ENCODE measurements around the gene CCK. TPM values are rescaled to one million over a fixed set of nuclear protein-coding genes. Genes with fewer than 3 reads are reported as not detected.
A peak's percentile ranks its signal among the peaks of the same experiment; 100 is the strongest.

CCK gene
- polyA plus RNA-seq, 3 donors = not detected

DNA sequence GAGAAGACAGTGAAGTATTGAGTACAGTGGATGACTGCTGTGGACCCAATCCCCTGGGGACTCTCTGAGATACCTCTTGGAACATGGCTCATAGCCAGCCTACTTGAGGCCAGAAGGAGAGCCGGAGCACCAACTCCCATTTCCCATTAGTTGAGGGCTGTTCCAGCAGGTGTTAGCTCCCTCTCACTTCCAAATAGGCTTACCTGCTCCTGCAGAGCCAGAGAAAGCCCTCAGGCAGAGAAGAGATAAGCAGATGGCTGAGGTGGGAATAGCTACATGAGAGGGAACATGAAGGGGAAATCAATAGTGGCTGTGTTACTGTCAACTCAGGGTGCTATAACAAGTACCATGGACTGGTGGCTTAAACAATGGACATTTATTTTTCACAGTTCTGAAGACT is 4.6 kb upstream of the CCK start:
- Mint-ChIP-seq H3K27ac (no peak overlapping the region), H3K9me3 (peaks cover 5 to 13% (median 10%) of the 10 kb centered on the region in 7 donors), H3K4me3 (peak overlapping the region in 1 of 2 donors; percentile 10), H3K4me1 (no peaks in the 10 kb centered on the region), H3K36me3 (no peaks in the 10 kb centered on the region), H3K27me3 (ENCODE audit: low read depth in 3 of 3) (peaks cover 26 to 37% (median 33%) of the 10 kb centered on the region in 3 donors)
- no peaks in the 10 kb centered on the region for H4K20me1 ChIP-seq (ENCODE audit: insufficient read depth, low read length)
- peaks cover 4 to 7% of the 10 kb centered on the region in 2 donors for H3K9me3 ChIP-seq (replicated peaks in 1 of 2; ENCODE audit: control insufficient read depth in 1 of 2, insufficient read depth in 1 of 2, low read length in 2 of 2)
- peaks cover 10 to 32% of the 10 kb centered on the region in 2 donors for H3K27me3 ChIP-seq (ENCODE audit: control insufficient read depth in 2 of 2, insufficient read depth in 2 of 2, low read length in 2 of 2)
- H3K79me2 ChIP-seq (ENCODE audit: insufficient read depth, low read length) = no peaks in the 10 kb centered on the region
- no peak overlapping the region for H3K4me3 ChIP-seq (replicated peaks in 1 of 3; ENCODE audit: low read depth in 2 of 3, low read length in 3 of 3)
- H3K9ac ChIP-seq (ENCODE audit: insufficient read depth, low read length, poor library complexity, severe bottlenecking) = no peak overlapping the region
- no peaks in the 10 kb centered on the region for H3K4me1 ChIP-seq (ENCODE audit: control insufficient read depth in 1 of 2, insufficient read depth in 2 of 2, low read length in 2 of 2)
- DNase-seq = no peak
- intact Hi-C loops (cut with micrococcal nuclease) = no loop called here
- TF ChIP-seq, protein P1, sequence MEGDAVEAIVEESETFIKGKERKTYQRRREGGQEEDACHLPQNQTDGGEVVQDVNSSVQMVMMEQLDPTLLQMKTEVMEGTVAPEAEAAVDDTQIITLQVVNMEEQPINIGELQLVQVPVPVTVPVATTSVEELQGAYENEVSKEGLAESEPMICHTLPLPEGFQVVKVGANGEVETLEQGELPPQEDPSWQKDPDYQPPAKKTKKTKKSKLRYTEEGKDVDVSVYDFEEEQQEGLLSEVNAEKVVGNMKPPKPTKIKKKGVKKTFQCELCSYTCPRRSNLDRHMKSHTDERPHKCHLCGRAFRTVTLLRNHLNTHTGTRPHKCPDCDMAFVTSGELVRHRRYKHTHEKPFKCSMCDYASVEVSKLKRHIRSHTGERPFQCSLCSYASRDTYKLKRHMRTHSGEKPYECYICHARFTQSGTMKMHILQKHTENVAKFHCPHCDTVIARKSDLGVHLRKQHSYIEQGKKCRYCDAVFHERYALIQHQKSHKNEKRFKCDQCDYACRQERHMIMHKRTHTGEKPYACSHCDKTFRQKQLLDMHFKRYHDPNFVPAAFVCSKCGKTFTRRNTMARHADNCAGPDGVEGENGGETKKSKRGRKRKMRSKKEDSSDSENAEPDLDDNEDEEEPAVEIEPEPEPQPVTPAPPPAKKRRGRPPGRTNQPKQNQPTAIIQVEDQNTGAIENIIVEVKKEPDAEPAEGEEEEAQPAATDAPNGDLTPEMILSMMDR (IDR thresholded peaks at IDR 0.05) = no peak
- no peak overlapping the region for H3K27ac ChIP-seq (ENCODE audit: low read depth in 1 of 2, low read length in 2 of 2)
- H3K4me2 ChIP-seq (replicated peaks; ENCODE audit: extremely low read depth, low read length, poor library complexity, severe bottlenecking) = no peak overlapping the region
- no peak overlapping the region for H2AFZ ChIP-seq (ENCODE audit: insufficient read depth, low read depth, low read length, poor library complexity, severe bottlenecking)
- no peaks in the 10 kb centered on the region for H3K36me3 ChIP-seq (replicated peaks in 1 of 2; ENCODE audit: control insufficient read depth in 1 of 2, insufficient read depth in 2 of 2, low read length in 2 of 2)
- WGBS (ENCODE audit: insufficient coverage) = no CpG with 5 or more reads among the region's 1 CpG

DNA sequence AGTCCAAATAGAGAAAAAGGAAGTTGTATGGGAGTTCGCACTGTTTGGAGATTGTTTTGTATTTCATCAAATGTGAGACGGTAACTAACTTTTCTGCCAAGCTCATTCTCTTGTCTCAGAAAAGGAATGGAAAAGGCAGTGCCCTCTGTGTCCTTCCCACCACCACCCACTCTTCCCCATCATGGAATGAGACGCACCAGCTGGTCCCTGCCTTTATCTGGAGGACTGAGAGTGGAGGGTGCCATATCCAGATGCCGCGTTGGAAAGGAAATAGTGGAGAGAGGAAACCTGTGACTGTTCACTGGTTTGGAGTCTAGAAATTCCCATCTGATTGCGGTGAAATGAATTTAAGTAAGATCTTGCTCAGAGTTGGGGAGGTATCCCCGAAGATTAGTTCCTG is 3.7 kb upstream of the CCK start:
- H3K36me3 ChIP-seq (replicated peaks in 1 of 2; ENCODE audit: control insufficient read depth in 1 of 2, insufficient read depth in 2 of 2, low read length in 2 of 2) = no peaks in the 10 kb centered on the region
- TF ChIP-seq, protein P1 (IDR thresholded peaks at IDR 0.05) = no peak
- no peak overlapping the region for H3K9ac ChIP-seq (ENCODE audit: insufficient read depth, low read length, poor library complexity, severe bottlenecking)
- peak overlapping the region in 1 of 2 donors; percentile 10 for H3K4me3 Mint-ChIP-seq
- peaks cover under 1% of the 10 kb centered on the region for H3K4me1 Mint-ChIP-seq
- no peak overlapping the region for H2AFZ ChIP-seq (ENCODE audit: insufficient read depth, low read depth, low read length, poor library complexity, severe bottlenecking)
- H3K9me3 Mint-ChIP-seq = peaks cover 5 to 16% (median 13%) of the 10 kb centered on the region in 7 donors
- no peak for DNase-seq
- 93% methylated on average over 2 of the region's 7 CpGs for WGBS (ENCODE audit: insufficient coverage)
- H3K4me1 ChIP-seq (ENCODE audit: control insufficient read depth in 1 of 2, insufficient read depth in 2 of 2, low read length in 2 of 2) = no peaks in the 10 kb centered on the region
- H3K36me3 Mint-ChIP-seq = no peaks in the 10 kb centered on the region
- H3K79me2 ChIP-seq (ENCODE audit: insufficient read depth, low read length) = no peaks in the 10 kb centered on the region
- no peak overlapping the region for H3K27ac ChIP-seq (ENCODE audit: low read depth in 1 of 2, low read length in 2 of 2)
- peaks cover 35 to 46% (median 41%) of the 10 kb centered on the region in 3 donors for H3K27me3 Mint-ChIP-seq (ENCODE audit: low read depth in 3 of 3)
- no peaks in the 10 kb centered on the region for H4K20me1 ChIP-seq (ENCODE audit: insufficient read depth, low read length)
- H3K9me3 ChIP-seq (replicated peaks in 1 of 2; ENCODE audit: control insufficient read depth in 1 of 2, insufficient read depth in 1 of 2, low read length in 2 of 2) = peaks cover 4 to 14% of the 10 kb centered on the region in 2 donors
- peaks cover 15 to 42% of the 10 kb centered on the region in 2 donors for H3K27me3 ChIP-seq (ENCODE audit: control insufficient read depth in 2 of 2, insufficient read depth in 2 of 2, low read length in 2 of 2)
- no peak overlapping the region for H3K4me2 ChIP-seq (replicated peaks; ENCODE audit: extremely low read depth, low read length, poor library complexity, severe bottlenecking)
- no peak overlapping the region for H3K4me3 ChIP-seq (replicated peaks in 1 of 3; ENCODE audit: low read depth in 2 of 3, low read length in 3 of 3)
- no peak overlapping the region for H3K27ac Mint-ChIP-seq
- intact Hi-C loops (cut with micrococcal nuclease) = no loop called here
